Sciatic nerve (tissue), 2 donors: ENCODE data around the gene HPCAL1. TPM values are rescaled to one million over a fixed set of nuclear protein-coding genes. Genes with fewer than 3 reads are reported as not detected.
A peak's percentile ranks its signal among the peaks of the same experiment; 100 is the strongest.

Experiments
- ATAC-seq: fragments of 200-7000 bp; cut with Tn5 transposase; one replicate; pipeline ENCODE4 v1.9.1; 2020; ENCODE audit warnings: mild to moderate bottlenecking, moderate library complexity
- DNase-seq: peaks from one replicate; pipeline ENCODE4 v3.0.0-alpha.2; 2020; ENCODE audit warnings: low spot score
- intact Hi-C: fragments of 100-400 bp; cut with DNase I; formaldehyde crosslinking; loops from one replicate; pipeline ENCODE4 v1.14.2; 2022
- total RNA-seq: library from RNA; stranded (reverse); fragmentation: NEBNext Ultra II Directional; extraction: Animal tissue kit (Norgen Biotek cat#: 25700); gene quantifications from one replicate; pipeline ENCODE4 v1.2.1, GENCODE V29; 2021
- donor health status: DM: no; HTN: no; CAD: no.
- donor health status: DM: no; HTN: no; CAD: no.

Gene HPCAL1
- total RNA-seq, 1 donor from 2014 or later = 31.7 TPM

DNA sequence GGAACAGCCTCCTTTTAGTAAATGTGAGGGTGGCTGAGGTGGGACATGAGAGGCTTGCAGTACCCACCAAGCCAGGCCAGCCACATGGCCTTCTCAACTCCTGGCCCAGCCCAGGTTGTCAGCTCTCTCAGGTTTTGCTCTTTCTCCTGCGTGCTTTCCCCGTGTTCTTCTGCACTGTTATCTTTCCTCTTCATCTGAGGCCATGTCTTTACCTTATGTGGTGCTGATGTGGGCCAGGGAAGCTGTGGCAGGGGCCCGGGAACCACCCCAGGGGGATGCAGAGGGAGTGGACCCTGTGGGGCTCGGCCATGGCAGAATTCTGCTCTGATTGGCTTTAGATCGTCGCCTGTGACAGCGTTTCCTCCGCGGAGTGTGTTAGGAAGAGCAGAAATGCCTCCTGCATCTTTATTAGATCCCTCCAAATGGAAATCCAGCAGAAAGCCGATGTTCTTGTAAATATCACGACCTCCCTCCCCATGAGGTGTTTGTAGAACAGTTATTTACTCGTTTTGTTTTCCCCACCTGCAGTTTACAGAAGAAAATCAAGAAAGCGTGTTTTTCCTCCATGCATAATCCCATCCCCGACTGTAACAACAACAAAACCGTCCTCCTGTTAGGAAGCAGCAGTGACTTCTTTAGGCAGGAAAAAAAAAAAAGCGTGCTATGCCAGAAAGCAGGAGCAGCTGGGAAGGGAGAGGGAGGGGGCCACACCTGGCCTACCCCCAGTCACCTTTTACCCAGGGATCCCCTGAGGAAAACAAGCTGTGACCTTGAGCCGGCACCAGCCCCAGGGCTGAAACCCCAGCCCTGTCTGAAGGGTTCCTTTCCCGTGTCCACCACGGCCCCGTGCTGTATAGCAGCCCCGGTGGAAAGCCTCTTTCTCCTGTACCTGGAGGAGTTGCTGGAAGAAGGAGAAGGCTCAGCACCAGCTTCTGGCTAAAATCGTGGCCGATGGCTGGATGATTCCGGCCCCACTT, 54.8 kb downstream of the HPCAL1 start:
- DNase-seq (no peak), ATAC-seq (no peak)
- intact Hi-C loops = no loop called here

GRCh38 chr2:10359246-10359645, 56.5 kb downstream of the HPCAL1 start:
- DNase-seq (no peak), ATAC-seq (no peak)
- intact Hi-C loops = no loop called here

GRCh38 chr2:10359731-10360329, 57.1 kb downstream of the HPCAL1 start:
- DNase-seq (no peak), ATAC-seq (no peak)
- intact Hi-C loops = no loop called here

DNA sequence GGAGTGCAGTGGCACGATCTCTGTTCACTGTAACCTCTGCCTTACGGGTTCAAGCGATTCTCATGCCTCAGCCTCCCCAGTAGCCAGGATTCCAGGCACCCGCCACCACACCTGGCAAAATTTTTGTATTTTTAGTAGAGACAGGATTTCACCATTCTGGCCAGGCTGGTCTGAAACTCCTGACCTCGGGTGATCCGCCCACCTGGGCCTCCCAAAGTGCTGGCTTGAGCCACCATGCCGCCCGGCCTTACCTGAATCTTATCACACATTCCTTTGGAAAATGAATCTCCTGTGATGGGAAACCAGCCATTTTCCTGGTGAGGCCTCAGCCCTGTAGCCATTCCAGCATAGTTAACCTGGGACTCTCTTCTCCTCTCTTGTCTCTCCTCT, 57.8 kb downstream of the HPCAL1 start:
- ATAC-seq = no peak
- intact Hi-C loops = no loop called here
- no peak for DNase-seq

DNA sequence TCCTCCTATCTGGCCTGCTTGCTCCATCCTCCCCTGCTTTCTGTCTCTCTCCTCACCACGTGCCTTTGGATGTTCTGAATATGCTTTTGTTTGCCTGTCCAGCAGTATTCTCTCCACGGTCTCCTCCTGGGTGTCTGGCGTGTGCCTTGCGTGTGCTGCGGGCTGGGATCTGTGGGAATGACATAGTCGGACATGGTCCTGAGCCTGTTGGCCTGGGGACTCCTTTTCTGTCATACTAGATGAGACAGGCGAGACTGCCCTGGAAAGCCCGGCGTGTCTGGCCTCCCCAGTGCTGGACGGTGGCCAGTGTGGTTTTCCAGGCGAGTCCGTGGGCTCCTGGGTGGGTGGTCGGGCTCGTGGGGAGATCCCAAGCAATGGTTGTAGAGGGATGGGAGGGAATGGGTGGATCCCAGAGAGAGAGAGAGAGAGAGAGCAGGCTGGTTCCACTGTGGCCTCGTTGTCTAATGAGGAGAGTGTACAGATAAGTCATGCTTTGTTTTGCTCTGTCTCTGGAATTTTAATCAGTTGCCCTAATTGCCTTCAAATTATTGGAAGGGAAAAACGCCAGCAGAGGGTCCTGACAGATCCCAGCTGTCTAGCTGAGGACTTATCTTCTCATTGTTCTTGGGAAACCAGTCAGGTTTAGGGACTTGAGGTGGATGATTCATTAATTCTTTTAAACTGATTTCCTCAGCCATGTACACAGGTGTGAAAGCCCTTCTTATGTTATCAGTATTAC, 58.3 kb downstream of the HPCAL1 start:
- no peak for DNase-seq
- ATAC-seq = peak; percentile 33
- intact Hi-C loops = no loop called here

- ATAC-seq (no peak), DNase-seq (no peak)
- intact Hi-C loops = no loop called here
Measured at GRCh38 chr2:10362096-10362897, 59.6 kb downstream of the HPCAL1 start.

GRCh38 chr2:10362898-10363454, 60.3 kb downstream of the HPCAL1 start:
- intact Hi-C loops = no loop called here
- DNase-seq (no peak), ATAC-seq (no peak)

- no peak for DNase-seq
- intact Hi-C loops = no loop called here
- ATAC-seq = no peak
Measured at GRCh38 chr2:10363861-10364610, 61.3 kb downstream of the HPCAL1 start.

DNA sequence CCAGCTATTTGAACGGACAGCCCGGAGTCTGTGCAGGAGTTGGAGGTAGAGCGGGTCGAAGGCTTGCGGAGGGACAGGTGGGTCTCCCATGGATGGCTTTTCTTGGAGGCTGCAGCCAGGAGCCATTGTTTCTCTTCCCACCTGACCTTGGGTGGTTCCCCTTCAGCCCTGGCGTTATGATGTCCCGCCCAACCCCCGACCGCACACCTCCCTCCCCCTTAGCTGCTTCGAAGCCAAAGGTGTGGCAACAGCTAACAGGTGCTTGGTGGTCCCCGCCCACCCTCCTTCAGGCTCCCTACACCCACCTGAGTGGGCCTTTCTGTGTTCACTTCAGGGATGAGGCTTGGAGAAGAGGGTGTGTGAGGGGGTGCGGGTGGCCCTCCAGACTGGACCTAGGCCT, 62.7 kb downstream of the HPCAL1 start:
- ATAC-seq (no peak), DNase-seq (no peak)
- intact Hi-C loops = no loop called here

DNA sequence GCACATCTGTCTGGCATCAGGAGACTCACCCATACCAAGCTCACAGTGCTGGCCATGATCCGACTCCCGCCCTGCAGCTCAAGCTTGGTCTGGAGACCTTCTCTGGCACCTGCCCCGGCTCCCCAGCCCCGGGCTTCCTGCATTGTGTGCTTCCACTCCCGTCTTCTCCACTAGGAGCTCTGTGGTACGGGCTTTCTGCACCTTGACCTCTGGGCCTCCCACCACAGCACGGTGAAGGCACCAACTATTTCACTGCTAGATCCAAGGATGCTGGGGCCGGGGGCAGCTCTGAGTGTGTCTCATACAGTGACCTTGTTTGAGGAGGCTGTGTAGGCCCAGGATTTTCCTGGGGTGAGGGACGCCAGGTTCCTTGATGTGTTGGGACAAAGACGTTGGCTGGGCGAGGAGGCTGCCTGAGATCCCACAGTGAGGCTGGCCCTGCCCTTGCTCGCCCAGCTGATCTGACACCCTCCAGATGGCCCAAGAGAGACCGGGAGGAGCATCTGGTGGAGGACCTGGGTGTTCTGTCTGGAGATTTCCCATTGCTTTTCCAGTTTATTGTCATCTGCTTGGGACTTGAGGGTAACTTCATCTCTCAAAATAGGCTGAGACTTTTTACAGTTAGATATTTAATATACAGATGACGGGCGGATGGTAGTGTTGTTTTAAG, 64.0 kb downstream of the HPCAL1 start:
- intact Hi-C loops = no loop called here
- DNase-seq (no peak), ATAC-seq (no peak)

DNA sequence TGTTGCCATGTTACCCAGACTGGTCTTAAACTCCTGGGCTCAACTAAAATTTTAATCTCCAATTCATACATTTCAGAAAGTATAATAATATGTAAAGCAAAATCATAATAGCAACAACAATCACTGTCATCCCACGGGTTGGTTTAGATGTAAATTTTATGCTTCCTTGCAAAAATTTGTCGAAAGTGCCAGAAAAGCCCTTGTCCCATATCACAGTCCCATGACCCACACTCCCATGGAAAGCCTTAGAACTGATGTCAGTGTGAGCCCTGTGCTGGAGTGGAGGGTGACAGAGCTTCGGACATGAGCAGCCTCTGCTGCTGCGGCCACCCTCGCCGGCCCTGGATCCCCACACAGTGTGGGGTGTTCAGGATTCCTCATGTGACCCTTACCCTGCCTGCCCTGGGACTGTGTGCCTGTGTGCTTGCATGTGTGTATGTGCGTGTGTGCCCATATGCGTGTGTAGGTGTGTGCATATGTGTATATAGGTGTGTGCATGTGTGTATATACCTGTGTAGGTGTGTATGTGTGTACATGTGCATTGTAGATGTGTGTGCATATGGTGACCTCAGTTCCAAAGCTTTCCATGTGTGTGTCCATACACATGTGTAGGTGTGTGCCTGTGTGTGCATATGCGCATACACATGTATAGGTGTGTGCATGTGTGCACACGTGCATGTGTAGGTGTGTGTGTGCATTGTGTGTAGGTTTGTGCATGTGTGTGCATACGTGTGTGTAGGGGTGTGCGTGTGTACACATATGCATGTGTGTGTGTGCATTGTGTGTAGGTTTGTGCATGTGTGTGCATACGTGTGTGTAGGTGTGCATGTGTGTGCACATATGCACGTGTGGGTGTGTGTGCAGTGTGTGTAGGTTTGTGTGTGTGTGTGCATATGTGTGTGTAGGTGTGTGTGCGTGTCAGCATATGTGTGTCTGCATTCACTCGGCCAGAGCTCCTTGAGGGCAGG, 65.1 kb downstream of the HPCAL1 start:
- no peak for ATAC-seq
- intact Hi-C loops = no loop called here
- no peak for DNase-seq

DNA sequence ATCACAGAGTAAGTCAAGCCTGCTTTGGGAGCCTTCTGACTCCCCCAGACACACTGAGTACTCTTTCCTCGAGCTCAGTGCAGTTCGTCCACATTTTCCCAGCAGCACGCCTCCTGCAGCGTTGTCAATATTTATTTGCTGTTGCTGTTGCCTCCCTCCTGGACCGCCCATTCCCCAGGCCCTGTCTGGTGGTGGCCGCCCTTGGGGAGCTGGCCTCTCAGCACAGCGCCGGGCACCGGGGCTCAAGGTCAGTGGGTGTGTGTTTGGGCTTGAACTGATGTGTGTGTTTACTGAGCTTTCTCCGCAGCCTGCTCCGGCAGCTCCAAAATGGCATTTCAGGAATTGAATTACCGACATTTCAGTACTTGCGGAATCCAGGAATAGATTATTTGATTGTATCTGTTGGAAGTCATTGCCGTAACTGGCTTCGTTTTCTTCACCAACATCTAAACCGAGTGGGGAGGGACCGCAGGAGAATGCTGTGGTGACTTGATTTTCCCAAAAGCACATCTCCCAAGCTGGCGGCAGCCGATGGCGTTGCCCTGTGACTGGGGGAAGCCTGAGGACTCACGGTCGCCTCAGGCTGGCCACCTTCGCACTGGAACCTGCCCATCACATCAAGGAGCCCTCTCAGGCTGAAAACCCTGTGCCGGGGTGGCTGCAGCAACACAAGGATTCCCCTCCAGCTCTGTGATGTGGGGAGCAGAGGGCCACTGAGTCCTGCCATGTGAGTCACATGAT, 66.0 kb downstream of the HPCAL1 start:
- ATAC-seq = no peak
- no peak for DNase-seq
- intact Hi-C loops = no loop called here

GRCh38 chr2:10369269-10370255, 66.9 kb downstream of the HPCAL1 start:
- ATAC-seq = no peak
- intact Hi-C loops = no loop called here
- DNase-seq = no peak

DNA sequence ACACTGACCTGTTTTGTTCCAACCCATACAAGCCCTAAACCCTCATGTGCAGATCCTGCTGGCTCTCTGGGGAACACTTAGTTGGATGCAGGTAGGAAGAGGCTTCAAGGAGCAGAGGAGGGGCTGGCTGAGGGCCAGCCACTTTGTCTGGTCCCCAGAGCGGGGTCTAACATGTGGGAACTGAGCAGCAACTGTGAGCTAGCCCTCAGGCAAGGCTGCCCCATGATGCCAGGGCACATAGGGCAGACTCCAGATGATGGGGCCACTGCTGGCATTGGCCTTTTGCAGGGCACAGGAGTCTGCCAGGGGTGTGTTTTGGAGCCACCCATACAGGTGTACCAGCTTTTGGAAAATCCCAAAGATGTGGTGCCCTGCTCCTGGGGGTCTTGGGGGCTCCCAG, 67.7 kb downstream of the HPCAL1 start:
- ATAC-seq (no peak), DNase-seq (no peak)
- intact Hi-C loops = no loop called here

DNA sequence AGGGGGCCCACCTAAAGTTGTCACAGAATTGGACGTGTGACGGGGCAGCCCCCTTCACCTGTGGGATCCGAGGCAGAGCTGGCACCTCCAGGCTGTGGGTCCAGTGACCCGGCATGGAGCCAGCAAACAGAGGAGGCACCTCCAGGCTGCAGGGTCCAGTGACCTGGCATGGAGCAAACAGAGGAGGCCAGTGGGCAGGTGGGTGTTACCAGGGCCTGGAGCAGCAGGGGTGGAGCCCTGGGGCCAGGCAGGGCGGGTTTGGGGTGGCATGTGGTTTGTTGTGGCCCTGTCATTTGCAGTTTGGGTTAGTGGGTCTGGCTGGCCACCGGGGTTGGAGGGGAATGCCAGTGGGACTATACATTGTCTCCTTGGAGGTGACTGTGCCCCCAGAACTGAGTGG, 68.2 kb downstream of the HPCAL1 start:
- DNase-seq (no peak), ATAC-seq (no peak)
- intact Hi-C loops = no loop called here
